ENCODE measurements around the gene TCTA. TPM values are rescaled to one million over a fixed set of nuclear protein-coding genes. Genes with fewer than 3 reads are reported as not detected.
A peak's percentile ranks its signal among the peaks of the same experiment; 100 is the strongest.
"Not testable (repeated sequence)": the region's sequence is repeated elsewhere in the genome, so short reads cannot be mapped to it uniquely, and the experiment has no call there.

The TCTA gene
- total RNA-seq, 2 experiments from 2014 or later: 23.3 to 24.8 TPM

- ChIA-PET POLR2A (no interaction called here), CTCF (interaction anchor here (0.7 to 1.6 kb wide), 4 partner anchors 14 to 382 kb away, joined by 3 to 6 read pairs (median 4); partner anchors contain the start of genes RHOA, TCTA and WDR6)
- Mint-ChIP-seq H3K9me3 (no peaks in the 10 kb centered on the region), H3K4me1 (peaks cover 27% of the 10 kb centered on the region), H3K4me3 (no peak overlapping the region), H3K36me3 (ENCODE audit: low read depth) (peaks cover 17% of the 10 kb centered on the region), H3K27me3 (no peaks in the 10 kb centered on the region), H3K27ac (no peak overlapping the region)
- no peak for DNase-seq
Measured at GRCh38 chr3:49389297-49389696, 22.9 kb upstream of the TCTA start.

- H3K4me1 Mint-ChIP-seq: peaks cover 30% of the 10 kb centered on the region
- DNase-seq, H3K9me3 Mint-ChIP-seq, POLR2A ChIA-PET, H3K27me3 Mint-ChIP-seq, CTCF ChIA-PET, H3K4me3 Mint-ChIP-seq, H3K27ac Mint-ChIP-seq: not testable (repeated sequence)
- H3K36me3 Mint-ChIP-seq (ENCODE audit: low read depth): peaks cover 32% of the 10 kb centered on the region
Measured at GRCh38 chr3:49391310-49391709, 20.9 kb upstream of the TCTA start.

GRCh38 chr3:49397470-49397869 is 14.8 kb upstream of the TCTA start:
- CTCF ChIA-PET: interaction anchor here (0.6 to 0.8 kb wide), 2 partner anchors 20 to 45 kb away, joined by 3 to 4 read pairs; no protein-coding TSS in a partner anchor
- no peak overlapping the region for H3K27ac Mint-ChIP-seq
- POLR2A ChIA-PET: interaction anchor here (0.5 kb wide), 1 partner anchor 480 kb away, joined by 3 read pairs; no protein-coding TSS in a partner anchor

GRCh38 chr3:49399461-49399860 is 12.8 kb upstream of the TCTA start:
- no peaks in the 10 kb centered on the region for H3K9me3 Mint-ChIP-seq
- CTCF ChIA-PET: interaction anchor here (0.7 kb wide), 1 partner anchor 430 kb away, joined by 3 read pairs; no protein-coding TSS in a partner anchor
- POLR2A ChIA-PET: no interaction called here
- H3K27ac Mint-ChIP-seq: no peak overlapping the region
- no peak overlapping the region for H3K4me3 Mint-ChIP-seq
- peaks cover 47% of the 10 kb centered on the region for H3K4me1 Mint-ChIP-seq
- peaks cover 42% of the 10 kb centered on the region for H3K36me3 Mint-ChIP-seq (ENCODE audit: low read depth)
- H3K27me3 Mint-ChIP-seq: no peaks in the 10 kb centered on the region
- no peak for DNase-seq

More at GRCh38 chr3:49397470-49397869, 14.8 kb upstream of the TCTA start:
- no peak for DNase-seq
- Mint-ChIP-seq H3K4me3 (no peak overlapping the region), H3K36me3 (ENCODE audit: low read depth) (peaks cover 41% of the 10 kb centered on the region), H3K4me1 (peaks cover 49% of the 10 kb centered on the region), H3K27me3 (no peaks in the 10 kb centered on the region), H3K9me3 (no peaks in the 10 kb centered on the region)

- no peaks in the 10 kb centered on the region for H3K27me3 Mint-ChIP-seq
- peaks cover 35% of the 10 kb centered on the region for H3K36me3 Mint-ChIP-seq (ENCODE audit: low read depth)
- H3K9me3 Mint-ChIP-seq: no peaks in the 10 kb centered on the region
- CTCF ChIA-PET: interaction anchor here (1.4 kb wide), 1 partner anchor 10 kb away, joined by 3 read pairs; the partner anchor contains the start of genes RHOA and TCTA
- no peak for DNase-seq
- H3K4me1 Mint-ChIP-seq: peaks cover 46% of the 10 kb centered on the region
- no peak overlapping the region for H3K4me3 Mint-ChIP-seq
- H3K27ac Mint-ChIP-seq: no peak overlapping the region
- POLR2A ChIA-PET: no interaction called here
Measured at GRCh38 chr3:49401766-49402165, 10.5 kb upstream of the TCTA start.

GRCh38 chr3:49403891-49404290 is 8.3 kb upstream of the TCTA start:
- peaks cover 48% of the 10 kb centered on the region for H3K4me1 Mint-ChIP-seq
- no peaks in the 10 kb centered on the region for H3K27me3 Mint-ChIP-seq
- peaks cover 30% of the 10 kb centered on the region for H3K36me3 Mint-ChIP-seq (ENCODE audit: low read depth)
- ChIA-PET CTCF (interaction anchor here (0.9 to 2.0 kb wide), 2 partner anchors 12 to 62 kb away, joined by 5 read pairs; no protein-coding TSS in a partner anchor), POLR2A (interaction anchor here (0.6 kb wide), 1 partner anchor 11 kb away, joined by 4 read pairs; no protein-coding TSS in a partner anchor)
- no peak for DNase-seq
- H3K9me3 Mint-ChIP-seq: no peaks in the 10 kb centered on the region
- H3K27ac Mint-ChIP-seq: no peak overlapping the region
- no peak overlapping the region for H3K4me3 Mint-ChIP-seq

GRCh38 chr3:49405570-49405969 is 6.7 kb upstream of the TCTA start:
- POLR2A ChIA-PET, DNase-seq, H3K27me3 Mint-ChIP-seq, H3K9me3 Mint-ChIP-seq, H3K27ac Mint-ChIP-seq, H3K4me3 Mint-ChIP-seq: not testable (repeated sequence)
- Mint-ChIP-seq H3K4me1 (peaks cover 50% of the 10 kb centered on the region), H3K36me3 (ENCODE audit: low read depth) (peaks cover 35% of the 10 kb centered on the region)
- CTCF ChIA-PET: interaction anchor here (0.6 to 1.0 kb wide), 3 partner anchors 10 to 1934 kb away, joined by 3 to 5 read pairs (median 4); partner anchors contain the start of gene USP4

GRCh38 chr3:49406571-49407565 is 5.4 kb upstream of the TCTA start:
- Mint-ChIP-seq H3K9me3 (no peaks in the 10 kb centered on the region), H3K27me3 (no peaks in the 10 kb centered on the region), H3K4me1 (peaks cover 44% of the 10 kb centered on the region), H3K4me3 (no peak overlapping the region), H3K27ac (peak overlapping the region; percentile 76), H3K36me3 (ENCODE audit: low read depth) (peaks cover 32% of the 10 kb centered on the region)
- DNase-seq: no peak
- CTCF ChIA-PET: interaction anchor here (0.6 to 1.1 kb wide), 2 partner anchors 11 to 29 kb away, joined by 3 to 4 read pairs; no protein-coding TSS in a partner anchor
- POLR2A ChIA-PET: interaction anchor here (0.8 kb wide), 1 partner anchor 18 kb away, joined by 8 read pairs; no protein-coding TSS in a partner anchor

- peak overlapping the region; percentile 92 for H3K27ac Mint-ChIP-seq
- H3K4me1 Mint-ChIP-seq: peaks cover 62% of the 10 kb centered on the region
- ChIA-PET CTCF (interaction anchor here (0.6 to 1.1 kb wide), 4 partner anchors 19 to 578 kb away, joined by 3 to 5 read pairs (median 4); partner anchors contain the start of gene NICN1), POLR2A (no interaction called here)
- peaks cover 40% of the 10 kb centered on the region for H3K36me3 Mint-ChIP-seq (ENCODE audit: low read depth)
- DNase-seq: peak; percentile 49
- peak overlapping the region; percentile 96 for H3K4me3 Mint-ChIP-seq
- no peaks in the 10 kb centered on the region for H3K9me3 Mint-ChIP-seq
- no peaks in the 10 kb centered on the region for H3K27me3 Mint-ChIP-seq
Measured at GRCh38 chr3:49410066-49410845, 2.0 kb upstream of the TCTA start.

- peak overlapping the region; percentile 92 for H3K27ac Mint-ChIP-seq
- H3K27me3 Mint-ChIP-seq: no peaks in the 10 kb centered on the region
- H3K4me1 Mint-ChIP-seq: peaks cover 62% of the 10 kb centered on the region
- POLR2A ChIA-PET: interaction anchor here (1.1 kb wide), 1 partner anchor 71 kb away, joined by 9 read pairs; the partner anchor contains the start of gene USP4
- peaks cover 45% of the 10 kb centered on the region for H3K36me3 Mint-ChIP-seq (ENCODE audit: low read depth)
- CTCF ChIA-PET: interaction anchor here (1.3 to 2.3 kb wide), 3 partner anchors 9 to 71 kb away, joined by 3 to 10 read pairs (median 3); partner anchors contain the start of gene USP4
- peak overlapping the region; percentile 96 for H3K4me3 Mint-ChIP-seq
- no peaks in the 10 kb centered on the region for H3K9me3 Mint-ChIP-seq
- no peak for DNase-seq
Measured at GRCh38 chr3:49410846-49411534, 1.2 kb upstream of the TCTA start.

- H3K9me3 Mint-ChIP-seq: no peaks in the 10 kb centered on the region
- H3K36me3 Mint-ChIP-seq (ENCODE audit: low read depth): peaks cover 48% of the 10 kb centered on the region
- DNase-seq: peak; percentile 52
- H3K27me3 Mint-ChIP-seq: no peaks in the 10 kb centered on the region
- peak overlapping the region; percentile 92 for H3K27ac Mint-ChIP-seq
- peak overlapping the region; percentile 96 for H3K4me3 Mint-ChIP-seq
- ChIA-PET CTCF (interaction anchor here (0.8 to 2.3 kb wide), 4 partner anchors 9 to 72 kb away, joined by 3 to 10 read pairs (median 3); partner anchors contain the start of gene USP4), POLR2A (interaction anchor here (1.1 kb wide), 1 partner anchor 71 kb away, joined by 9 read pairs; the partner anchor contains the start of gene USP4)
- peaks cover 64% of the 10 kb centered on the region for H3K4me1 Mint-ChIP-seq
Measured at GRCh38 chr3:49411535-49411967, 672 bp upstream of the TCTA start.

Measured in activated CD4-positive, alpha-beta T cell treated with anti-CD3 and anti-CD28 coated beads, Interleukin-2, amount 10 ng/mL, durations not matched to agents 7 days and 5 days (primary cell).